Fibroblast of skin of abdomen (primary cell): ENCODE data around the gene ASIC4.

Experiments
- DNase-seq: peaks from one replicate; pipeline ENCODE4 v3.0.0-alpha.2; 2013

Gene ASIC4

GRCh38 chr2:219537657-219538488 lies 23.6 kb downstream of the ASIC4 start:
- DNase-seq = no peak

GRCh38 chr2:219538504-219538951 lies 24.2 kb downstream of the ASIC4 start:
- no peak for DNase-seq

- no peak for DNase-seq
Measured at GRCh38 chr2:219538956-219539788, 24.9 kb downstream of the ASIC4 start.

GRCh38 chr2:219539926-219540678 lies 25.8 kb downstream of the ASIC4 start:
- no peak for DNase-seq

- no peak for DNase-seq
Measured at GRCh38 chr2:219540784-219541504, 26.7 kb downstream of the ASIC4 start.

- peak; percentile 49 for DNase-seq
Measured at GRCh38 chr2:219541611-219542180, 27.4 kb downstream of the ASIC4 start.

GRCh38 chr2:219542931-219543595 lies 28.8 kb downstream of the ASIC4 start:
- no peak for DNase-seq

- peak; percentile 99 for DNase-seq
Measured at GRCh38 chr2:219543596-219544358, 29.5 kb downstream of the ASIC4 start, which contains the start of the genes CHPF and TMEM198. CHPF (minus strand) TSS chr2:219543809; CDS start chr2:219543538, 271 bp downstream. TMEM198 (plus strand) TSS chr2:219544028; CDS start chr2:219544728, 700 bp downstream.

- no peak for DNase-seq
Measured at GRCh38 chr2:219544567-219544966, 30.3 kb downstream of the ASIC4 start.

GRCh38 chr2:219545295-219545942 lies 31.1 kb downstream of the ASIC4 start:
- no peak for DNase-seq

- DNase-seq = no peak
Measured at GRCh38 chr2:219545943-219546352, 31.7 kb downstream of the ASIC4 start.

- no peak for DNase-seq
Measured at GRCh38 chr2:219547621-219548020, 33.3 kb downstream of the ASIC4 start.

- no peak for DNase-seq
Measured at GRCh38 chr2:219548990-219549389, 34.7 kb downstream of the ASIC4 start.

- DNase-seq = no peak
Measured at GRCh38 chr2:219549619-219550018, 35.3 kb downstream of the ASIC4 start.

- no peak for DNase-seq
Measured at GRCh38 chr2:219551441-219552381, 37.4 kb downstream of the ASIC4 start.

- peak; percentile 79 for DNase-seq
Measured at GRCh38 chr2:219552382-219553167, 38.3 kb downstream of the ASIC4 start.

- no peak for DNase-seq
Measured at GRCh38 chr2:219553168-219553417, 38.8 kb downstream of the ASIC4 start.

GRCh38 chr2:219553463-219553963 lies 39.2 kb downstream of the ASIC4 start:
- no peak for DNase-seq
